GM18870 (cell line): ENCODE measurements around the gene DNAJC21.

Experiments
- ATAC-seq: cut with Tn5 transposase; IDR thresholded peaks from one replicate; pipeline ENCODE4 v1.9.1; 2021; ENCODE audit warnings: moderate library complexity; ENCODE audit not compliant: unreplicated experiment

Gene DNAJC21

GRCh38 chr5:34977934-34978613 is 48.7 kb downstream of the DNAJC21 start:
- ATAC-seq, result peak; percentile 96

- ATAC-seq, result peak; percentile 24
These were observed 49.3 kb downstream of the DNAJC21 start for GRCh38 chr5:34978681-34979080.

- no peak for ATAC-seq
These were observed 53.5 kb downstream of the DNAJC21 start for GRCh38 chr5:34982823-34983222.

- no peak for ATAC-seq
These were observed 57.6 kb downstream of the DNAJC21 start for GRCh38 chr5:34986965-34987364.

GRCh38 chr5:34991486-34992238 is 62.3 kb downstream of the DNAJC21 start:
- ATAC-seq, result no peak

- no peak for ATAC-seq
These were observed 64.6 kb downstream of the DNAJC21 start for GRCh38 chr5:34993951-34994350.

GRCh38 chr5:34996261-34996660 is 66.9 kb downstream of the DNAJC21 start:
- ATAC-seq, result no peak

- no peak for ATAC-seq
These were observed 68.9 kb downstream of the DNAJC21 start for GRCh38 chr5:34998058-34998789.

- no peak for ATAC-seq
These were observed 72.5 kb downstream of the DNAJC21 start for GRCh38 chr5:35001842-35002241.

- no peak for ATAC-seq
These were observed 73.1 kb downstream of the DNAJC21 start for GRCh38 chr5:35002459-35002858.

GRCh38 chr5:35003018-35003957 is 73.9 kb downstream of the DNAJC21 start:
- peak; percentile 74 for ATAC-seq

- no peak for ATAC-seq
These were observed 74.8 kb downstream of the DNAJC21 start for GRCh38 chr5:35004200-35004599.

- ATAC-seq, result no peak
These were observed 75.4 kb downstream of the DNAJC21 start for GRCh38 chr5:35004771-35005170.
